Natural killer cell (primary cell): ENCODE measurements around the gene PCDHB5. TPM values are rescaled to one million over a fixed set of nuclear protein-coding genes. Genes with fewer than 3 reads are reported as not detected.
"Not testable (repeated sequence)": the region's sequence is repeated elsewhere in the genome, so short reads cannot be mapped to it uniquely, and the experiment has no call there.

Experiments
- ATAC-seq, 3 donors: fragments of 150-1000 bp in 2 of 3; fragments of 200-7000 bp in 1 of 3; cut with Tn5 transposase; 1 replicate in 1 of 3; 2 replicates in 2 of 3; pipeline ENCODE4 v1.10.0; 2021; ENCODE audit warnings: mild to moderate bottlenecking in 2 of 3, moderate library complexity in 2 of 3
- DNase-seq, 2 donors: peaks; one replicate each; pipeline versions ENCODE4 v3.0.0 to v3.0.0-alpha.2; 2013 to 2021; ENCODE audit warnings: mixed read lengths in 1 of 2
- H3K27ac ChIP-seq: one replicate; pipeline ENCODE4 v1.5.1; 2013; ENCODE audit warnings: mild to moderate bottlenecking, low read length
- H3K27me3 ChIP-seq: one replicate; pipeline ENCODE4 v1.6.1; 2013; ENCODE audit warnings: low read length; ENCODE audit not compliant: control insufficient read depth, insufficient read depth
- H3K36me3 ChIP-seq: one replicate; pipeline ENCODE4 v1.6.1; 2013; ENCODE audit warnings: low read length; ENCODE audit not compliant: control insufficient read depth, insufficient read depth
- H3K4me1 ChIP-seq: one replicate; pipeline ENCODE4 v1.6.1; 2013; ENCODE audit warnings: low read length; ENCODE audit not compliant: control insufficient read depth, insufficient read depth
- H3K4me3 ChIP-seq: one replicate; pipeline ENCODE4 v1.5.1; 2013; ENCODE audit warnings: low read length
- H3K9me3 ChIP-seq: one replicate; pipeline ENCODE4 v1.6.1; 2013; ENCODE audit warnings: low read length; ENCODE audit not compliant: control insufficient read depth, insufficient read depth
- H3K27ac Mint-ChIP-seq, 2 donors: one replicate each; pipeline ENCODE4 v1.8.0; 2022; ENCODE audit warnings: mild to moderate bottlenecking in 2 of 2, mixed read lengths in 2 of 2, moderate library complexity in 1 of 2
- H3K27me3 Mint-ChIP-seq, 2 donors: one replicate each; pipeline ENCODE4 v1.8.0; 2022; ENCODE audit warnings: low read depth in 2 of 2, mixed read lengths in 2 of 2
- H3K36me3 Mint-ChIP-seq: one replicate; pipeline ENCODE4 v1.8.0; 2022; ENCODE audit warnings: mixed read lengths
- H3K4me1 Mint-ChIP-seq, 2 donors: one replicate each; pipeline ENCODE4 v1.8.0; 2022; ENCODE audit warnings: mixed read lengths in 2 of 2
- H3K4me3 Mint-ChIP-seq: one replicate; pipeline ENCODE4 v1.8.0; 2022; ENCODE audit warnings: mild to moderate bottlenecking, moderate library complexity, mixed read lengths
- H3K9me3 Mint-ChIP-seq, 2 donors: one replicate each; pipeline ENCODE4 v1.8.0; 2022; ENCODE audit warnings: mixed read lengths in 2 of 2
- CTCF ChIP-seq: fragments of 200-600 bp; IDR thresholded peaks from one replicate; pipeline ENCODE4 v1.8.0; 2022; ENCODE audit warnings: antibody characterized with exemption
- WGBS: methylation state at CpG from one replicate; pipeline ENCODE4 v1.1.7; 2013; ENCODE audit warnings: missing lambda C conversion rate; ENCODE audit not compliant: insufficient coverage; 5-methylcytosine and 5-hydroxymethylcytosine counted together
- intact Hi-C: fragments of 100-400 bp; cut with micrococcal nuclease; formaldehyde crosslinking; loops from one replicate; pipeline ENCODE4 v1.14.2; 2022
- total RNA-seq, 4 donors: library from RNA; stranded (reverse); fragments of 120-200 nt in 1 of 4; gene quantifications; one replicate each; pipeline versions ENCODE4 v1.2.3 to v1.2.4, GENCODE V29; 2013 to 2022

The PCDHB5 gene
- total RNA-seq, 3 donors from 2014 or later (not counting 1 experiment from before 2014, with no cell fraction given), result not detected

DNA sequence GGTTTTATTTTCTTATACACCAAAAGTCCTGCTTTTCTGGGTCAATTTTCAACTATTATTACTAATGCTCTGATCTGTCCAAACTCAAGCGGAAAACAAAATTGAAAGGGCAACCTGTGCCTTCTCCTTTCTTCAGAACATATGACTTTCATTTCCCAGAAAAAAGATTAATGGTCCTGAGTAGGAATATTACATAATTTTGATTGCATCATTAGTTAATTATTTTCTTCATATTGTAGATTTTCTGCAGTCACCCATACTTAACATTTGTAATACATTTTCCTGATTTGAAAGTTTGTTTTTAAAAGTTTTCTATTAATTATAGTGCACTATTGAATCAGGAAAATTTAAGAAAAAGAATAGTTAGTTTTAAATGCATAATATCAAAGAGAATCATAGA lies 40.9 kb downstream of the PCDHB5 start:
- Histone ChIP-seq H3K4me3 (no peak overlapping the region), H3K27ac (no peak overlapping the region), H3K9me3 (peaks cover 6% of the 10 kb centered on the region), H3K36me3 (no peaks in the 10 kb centered on the region), H3K4me1 (no peaks in the 10 kb centered on the region), H3K27me3 (no peaks in the 10 kb centered on the region)
- Mint-ChIP-seq H3K9me3 (peaks cover 0 to 4% of the 10 kb centered on the region in 2 donors), H3K4me1 (no peaks in the 10 kb centered on the region), H3K27ac (no peak overlapping the region), H3K36me3 (no peaks in the 10 kb centered on the region), H3K4me3 (no peak overlapping the region), H3K27me3 (peaks cover 0 to 10% of the 10 kb centered on the region in 2 donors)
- ATAC-seq, result no peak
- intact Hi-C loops, result no loop called here
- no peak for DNase-seq
- WGBS, result 50% methylated on average over 1 of the region's 1 CpG
- no peak for TF ChIP-seq CTCF

DNA sequence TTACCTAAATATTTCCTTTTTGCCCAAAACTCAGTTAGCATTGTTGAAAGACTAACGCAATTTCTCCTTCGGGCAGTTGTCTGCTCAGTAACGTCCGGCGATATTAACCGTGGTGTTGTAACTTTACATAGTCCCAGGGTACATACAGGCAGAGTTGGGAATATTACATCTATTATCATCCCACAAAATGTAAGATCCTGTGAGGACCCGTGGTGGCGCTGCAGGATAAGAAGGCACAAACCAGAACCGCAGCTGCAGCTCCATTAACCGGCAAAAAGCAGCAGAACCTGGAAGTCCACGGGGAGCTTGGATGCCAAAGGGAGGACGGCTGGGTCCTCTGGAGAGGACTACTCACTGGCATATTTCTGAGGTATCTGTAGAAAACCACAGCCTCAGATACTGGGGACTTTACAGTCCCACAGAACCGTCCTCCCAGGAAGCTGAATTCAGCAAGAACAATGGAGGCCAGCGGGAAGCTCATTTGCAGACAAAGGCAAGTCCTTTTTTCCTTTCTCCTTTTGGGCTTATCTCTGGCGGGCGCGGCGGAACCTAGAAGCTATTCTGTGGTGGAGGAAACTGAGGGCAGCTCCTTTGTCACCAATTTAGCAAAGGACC lies 42.7 kb downstream of the PCDHB5 start, which contains the start of gene PCDHB8:
Gene PCDHB8 (plus strand): TSS at position 214 of the 615 bp plus-strand sequence. CDS start 245 bp downstream, at position 459.
- H3K4me3 ChIP-seq, H3K27me3 ChIP-seq, H3K4me1 Mint-ChIP-seq, ATAC-seq, H3K9me3 Mint-ChIP-seq, H3K36me3 Mint-ChIP-seq, H3K27ac Mint-ChIP-seq, DNase-seq, H3K4me3 Mint-ChIP-seq, intact Hi-C loops, H3K27ac ChIP-seq, H3K9me3 ChIP-seq, H3K4me1 ChIP-seq, H3K36me3 ChIP-seq: not testable (repeated sequence)
- H3K27me3 Mint-ChIP-seq, result peaks cover 12 to 13% of the 10 kb centered on the region in 2 donors
- WGBS, result 38% methylated on average over 8 of the region's 18 CpGs

DNA sequence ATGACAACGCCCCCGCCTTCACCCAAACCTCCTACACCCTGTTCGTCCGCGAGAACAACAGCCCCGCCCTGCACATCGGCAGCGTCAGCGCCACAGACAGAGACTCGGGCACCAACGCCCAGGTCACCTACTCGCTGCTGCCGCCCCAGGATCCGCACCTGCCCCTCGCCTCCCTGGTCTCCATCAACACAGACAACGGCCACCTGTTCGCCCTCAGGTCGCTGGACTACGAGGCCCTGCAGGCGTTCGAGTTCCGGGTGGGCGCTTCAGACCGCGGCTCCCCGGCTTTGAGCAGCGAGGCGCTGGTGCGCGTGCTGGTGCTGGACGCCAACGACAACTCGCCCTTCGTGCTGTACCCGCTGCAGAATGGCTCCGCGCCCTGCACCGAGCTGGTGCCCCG lies 44.4 kb downstream of the PCDHB5 start:
- H3K4me1 Mint-ChIP-seq, H3K36me3 ChIP-seq, H3K4me3 Mint-ChIP-seq, H3K9me3 ChIP-seq, ATAC-seq, H3K27ac ChIP-seq, intact Hi-C loops, H3K27me3 ChIP-seq, H3K4me3 ChIP-seq, H3K9me3 Mint-ChIP-seq, H3K4me1 ChIP-seq, H3K27ac Mint-ChIP-seq, DNase-seq, H3K36me3 Mint-ChIP-seq: not testable (repeated sequence)
- WGBS, result 44% methylated on average over 23 of the region's 39 CpGs
- H3K27me3 Mint-ChIP-seq, result peaks cover 14 to 15% of the 10 kb centered on the region in 2 donors

GRCh38 chr5:141179876-141180275 lies 44.9 kb downstream of the PCDHB5 start:
- H3K27ac ChIP-seq, H3K27me3 ChIP-seq, DNase-seq, H3K27ac Mint-ChIP-seq, H3K4me3 Mint-ChIP-seq, H3K4me1 Mint-ChIP-seq, H3K36me3 ChIP-seq, intact Hi-C loops, H3K9me3 Mint-ChIP-seq, ATAC-seq, H3K4me3 ChIP-seq, H3K4me1 ChIP-seq, H3K9me3 ChIP-seq: not testable (repeated sequence)
- WGBS, result 42% methylated on average over 20 of the region's 32 CpGs
- peaks cover 19% of the 10 kb centered on the region in 2 donors for H3K27me3 Mint-ChIP-seq
- peaks cover 11% of the 10 kb centered on the region for H3K36me3 Mint-ChIP-seq

GRCh38 chr5:141180313-141180712 lies 45.3 kb downstream of the PCDHB5 start:
- Histone ChIP-seq H3K27me3 (no peaks in the 10 kb centered on the region), H3K9me3 (no peaks in the 10 kb centered on the region), H3K36me3 (no peaks in the 10 kb centered on the region), H3K4me3 (no peak overlapping the region), H3K27ac (no peak overlapping the region), H3K4me1 (no peaks in the 10 kb centered on the region)
- no peak for TF ChIP-seq CTCF
- ATAC-seq, result no peak
- H3K27ac Mint-ChIP-seq, result no peak overlapping the region
- H3K4me1 Mint-ChIP-seq, result no peaks in the 10 kb centered on the region
- H3K27me3 Mint-ChIP-seq, result peaks cover 23% of the 10 kb centered on the region in 2 donors
- peaks cover 0 to 2% of the 10 kb centered on the region in 2 donors for H3K9me3 Mint-ChIP-seq
- intact Hi-C loops, result no loop called here
- H3K36me3 Mint-ChIP-seq, result peaks cover 16% of the 10 kb centered on the region
- DNase-seq, result no peak
- WGBS, result 44% methylated on average over 1 of the region's 1 CpG
- no peak overlapping the region for H3K4me3 Mint-ChIP-seq
